Heart right ventricle (tissue), 16 donors: ENCODE data around the gene ASH1L. TPM values are rescaled to one million over a fixed set of nuclear protein-coding genes. Genes with fewer than 3 reads are reported as not detected.

ENCODE experiments used
- ATAC-seq, 8 donors: fragments of 200-7000 bp; cut with Tn5 transposase; one replicate each; pipeline ENCODE4 v1.9.1; 2020; ENCODE audit warnings: mild to moderate bottlenecking in 8 of 8, moderate library complexity in 8 of 8, moderate number of reproducible peaks in 1 of 8
- DNase-seq, 2 donors: peaks; one replicate each; pipeline ENCODE4 v3.0.0-alpha.2; 2020
- H3K27ac ChIP-seq, 10 donors: fragments of 200-600 bp; sonication (generic) in 2 of 10; one replicate each; pipeline versions ENCODE4 v1.5.0 to v1.8.0; 2020 to 2022; ENCODE audit warnings: mild to moderate bottlenecking in 3 of 10
- H3K27me3 ChIP-seq, 7 donors: fragments of 200-600 bp; one replicate each; pipeline ENCODE4 v1.8.0; 2021 to 2022; ENCODE audit warnings: mild to moderate bottlenecking in 2 of 7
- H3K36me3 ChIP-seq, 9 donors: fragments of 200-600 bp; sonication (generic) in 1 of 9; one replicate each; pipeline versions ENCODE4 v1.5.0 to v1.8.0; 2020 to 2022; ENCODE audit warnings: mild to moderate bottlenecking in 2 of 9
- H3K4me1 ChIP-seq, 9 donors: fragments of 200-600 bp; sonication (generic) in 1 of 9; one replicate each; pipeline versions ENCODE4 v1.5.0 to v1.8.0; 2020 to 2022; ENCODE audit warnings: mild to moderate bottlenecking in 4 of 9
- H3K4me3 ChIP-seq, 10 donors: fragments of 200-600 bp; sonication (generic) in 2 of 10; one replicate each; pipeline versions ENCODE4 v1.5.0 to v1.8.0; 2020 to 2022; ENCODE audit warnings: mild to moderate bottlenecking in 7 of 10, moderate library complexity in 2 of 10
- H3K9me3 ChIP-seq, 11 donors: fragments of 200-600 bp in 10 of 11; sonication (generic) in 2 of 11; one replicate each; pipeline versions ENCODE4 v1.5.0 to v1.8.0; 2013 to 2022; ENCODE audit warnings: mild to moderate bottlenecking in 2 of 11, control low read depth in 1 of 11, moderate library complexity in 1 of 11
- WGBS, 2 donors: extraction: QIAGEN DNeasy Blood & Tissue Kit; methylation state at CpG; one replicate each; pipeline ENCODE4 v1.1.7; 2013; ENCODE audit warnings: inconsistent platforms in 1 of 2; 5-methylcytosine and 5-hydroxymethylcytosine counted together
- intact Hi-C, 10 donors: fragments of 100-400 bp; cut with DNase I; formaldehyde crosslinking; loops; one replicate each; pipeline versions ENCODE4 v1.11.1 to v1.14.2; 2022
- polyA plus RNA-seq, 2 donors: library from polyadenylated mRNA; stranded (reverse); fragments of 200-250 nt; gene quantifications; one replicate each; pipeline ENCODE4 v1.2.3, GENCODE V29; 2013
- total RNA-seq, 10 donors: library from RNA; stranded (reverse); fragmentation: NEBNext Ultra II Directional in 3 of 10; extraction: Animal tissue kit (Norgen Biotek cat#: 25700) in 3 of 10; gene quantifications; one replicate each; pipeline versions ENCODE4 v1.2.1 to v1.2.4, GENCODE V29; 2021 to 2023
- TF ChIP-seq, protein P1 (sequence below), 9 donors: fragments of 200-600 bp; sonication (generic) in 2 of 9; IDR thresholded peaks; one replicate each; pipeline versions ENCODE4 v1.5.0 to v1.8.0; 2021 to 2022; ENCODE audit warnings: antibody characterized with exemption in 9 of 9, mild to moderate bottlenecking in 5 of 9, moderate library complexity in 1 of 9
- donor health status: Arrhythmogenic right ventricular cardiomyopathy.
- donor health status: ischemic (EF 13 %, LVEDD 7.1; RV severe dilation, severe dysfunction).
- donor health status: healthy with polysubstance abuse.
- donor health status: DM: no; HTN: yes; CAD: no.
- donor health status: DM: no; HTN: no; CAD: no.
- donor health status: ischemic (EF 25% LVEDD 6.9; RV normal size, moderate dysfunction).
- donor health status: ischemic (EF 25% LVEDD 5.7; RV mildly dilated, moderate dysfunction).
- donor health status: healthy.
- donor health status: DM: yes; HTN: yes; CAD: no.
- donor health status: Ischemic cardiomyopathy.
- donor health status: ischemic (EF 35%, LVEDD 5.7; RV mildly dilated, moderate dysfunction).
- donor health status: nonischemic (EF 11% LVEDD 7.7; RV severe dilation, severe dysfunction).
- donor health status: DM: yes; HTN: yes; CAD: no.
- donor health status: PGD.
- donor health status: ischemic (EF 29% LVEDD 5.4; RV normal size, mild dysfunction).
- donor health status: nonischemic (EF 23%, LVEDD 6.1; RV moderate dilation, normal function).

ASH1L gene
- total and polyA plus RNA-seq, 12 donors = 5.1 to 56.8 (median 47.3) TPM

DNA sequence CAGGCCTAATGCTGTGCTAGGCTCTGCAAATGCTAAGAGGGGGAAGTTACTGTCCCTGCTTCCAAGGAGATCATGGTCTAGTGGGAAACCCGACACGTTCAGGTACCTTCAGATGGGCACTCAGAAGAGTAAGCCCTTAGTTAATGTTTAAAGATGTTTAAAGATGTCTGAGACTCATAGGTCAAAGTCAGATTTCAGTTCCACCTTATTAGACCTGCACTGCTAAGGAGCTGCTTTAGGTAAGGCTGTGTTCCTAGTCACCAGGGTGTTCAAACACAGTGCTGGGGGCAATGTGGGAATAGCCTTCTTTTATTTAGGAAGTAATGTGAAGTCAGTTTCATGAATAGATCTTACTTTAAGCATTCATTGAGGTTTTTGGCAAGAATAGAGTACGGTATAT, 245.7 kb downstream of the ASH1L start:
- TF ChIP-seq, protein P1, sequence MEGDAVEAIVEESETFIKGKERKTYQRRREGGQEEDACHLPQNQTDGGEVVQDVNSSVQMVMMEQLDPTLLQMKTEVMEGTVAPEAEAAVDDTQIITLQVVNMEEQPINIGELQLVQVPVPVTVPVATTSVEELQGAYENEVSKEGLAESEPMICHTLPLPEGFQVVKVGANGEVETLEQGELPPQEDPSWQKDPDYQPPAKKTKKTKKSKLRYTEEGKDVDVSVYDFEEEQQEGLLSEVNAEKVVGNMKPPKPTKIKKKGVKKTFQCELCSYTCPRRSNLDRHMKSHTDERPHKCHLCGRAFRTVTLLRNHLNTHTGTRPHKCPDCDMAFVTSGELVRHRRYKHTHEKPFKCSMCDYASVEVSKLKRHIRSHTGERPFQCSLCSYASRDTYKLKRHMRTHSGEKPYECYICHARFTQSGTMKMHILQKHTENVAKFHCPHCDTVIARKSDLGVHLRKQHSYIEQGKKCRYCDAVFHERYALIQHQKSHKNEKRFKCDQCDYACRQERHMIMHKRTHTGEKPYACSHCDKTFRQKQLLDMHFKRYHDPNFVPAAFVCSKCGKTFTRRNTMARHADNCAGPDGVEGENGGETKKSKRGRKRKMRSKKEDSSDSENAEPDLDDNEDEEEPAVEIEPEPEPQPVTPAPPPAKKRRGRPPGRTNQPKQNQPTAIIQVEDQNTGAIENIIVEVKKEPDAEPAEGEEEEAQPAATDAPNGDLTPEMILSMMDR (IDR thresholded peaks at IDR 0.05) = no peak
- Histone ChIP-seq H3K27me3 (no peaks in the 10 kb centered on the region), H3K4me1 (peaks cover 4 to 29% (median 20%) of the 10 kb centered on the region in 9 donors), H3K36me3 (peaks cover 0 to 78% (median 6%) of the 10 kb centered on the region in 9 donors), H3K9me3 (no peaks in the 10 kb centered on the region), H3K27ac (no peak overlapping the region), H3K4me3 (no peak overlapping the region)
- WGBS, 2 donors = 94% methylated on average over 3 of the region's 3 CpGs
- DNase-seq = no peak
- intact Hi-C loops = no loop called here
- no peak for ATAC-seq

DNA sequence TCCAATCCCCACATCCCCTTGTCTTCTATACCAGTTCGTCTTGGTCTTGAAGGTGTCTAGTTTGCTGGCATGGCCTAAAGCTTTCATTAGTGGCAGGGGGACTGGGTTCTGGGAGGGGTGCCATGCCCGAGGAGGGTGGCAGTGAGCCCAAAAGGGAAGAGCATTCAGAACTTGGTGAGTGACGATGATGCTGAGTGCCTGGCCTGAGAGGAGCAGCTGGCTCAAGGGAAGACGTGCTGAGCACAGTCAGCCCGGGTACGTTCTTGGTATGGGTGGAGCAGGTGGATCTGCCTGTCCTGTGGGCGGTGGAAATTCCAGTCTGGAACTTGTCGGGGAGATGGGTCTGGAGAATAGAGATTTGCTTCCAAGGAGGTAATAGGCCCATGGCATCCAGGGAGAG, 249.3 kb downstream of the ASH1L start:
- no peak for ATAC-seq
- Histone ChIP-seq H3K9me3 (no peaks in the 10 kb centered on the region), H3K36me3 (peaks cover 0 to 83% (median 6%) of the 10 kb centered on the region in 9 donors), H3K27ac (no peak overlapping the region), H3K4me3 (no peak overlapping the region), H3K27me3 (no peaks in the 10 kb centered on the region), H3K4me1 (peaks cover 0 to 30% (median 27%) of the 10 kb centered on the region in 9 donors)
- TF ChIP-seq, protein P1 (IDR thresholded peaks at IDR 0.05) = no peak
- intact Hi-C loops = no loop called here
- no peak for DNase-seq
- 59 to 65% methylated on average over 8 of the region's 8 CpGs for WGBS, 2 donors

DNA sequence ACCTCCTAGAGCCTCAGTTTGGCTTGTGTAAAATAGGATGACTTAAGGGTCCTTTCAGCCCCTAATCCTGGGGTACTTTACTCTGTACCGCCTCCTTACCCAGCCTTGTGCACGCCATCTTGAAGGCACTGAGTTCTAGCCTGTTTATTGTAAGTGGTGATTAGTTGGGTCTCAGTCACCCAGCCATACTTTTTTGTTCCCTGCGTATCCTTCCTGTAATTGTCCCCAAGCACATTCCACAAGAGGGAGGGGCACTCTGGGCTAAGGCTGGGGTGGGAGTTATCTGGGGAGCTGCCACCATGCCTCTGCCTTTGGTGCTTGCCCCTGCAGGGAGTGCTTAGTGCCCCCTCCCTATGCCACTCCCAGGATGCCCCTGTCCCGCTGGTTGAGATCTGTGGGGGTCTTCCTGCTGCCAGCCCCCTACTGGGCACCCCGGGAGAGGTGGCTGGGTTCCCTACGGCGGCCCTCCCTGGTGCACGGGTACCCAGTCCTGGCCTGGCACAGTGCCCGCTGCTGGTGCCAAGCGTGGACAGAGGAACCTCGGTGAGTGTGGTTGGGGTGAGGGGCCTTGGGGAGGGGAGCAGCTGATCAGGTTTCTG, 253.1 kb downstream of the ASH1L start:
- H3K9me3 ChIP-seq = no peaks in the 10 kb centered on the region
- peaks cover 0 to 46% (median 0%) of the 10 kb centered on the region in 9 donors for H3K36me3 ChIP-seq
- H3K27ac ChIP-seq = peak overlapping the region; percentile 74 to 97 (median 92)
- H3K4me1 ChIP-seq = peaks cover 0 to 40% (median 36%) of the 10 kb centered on the region in 9 donors
- no peaks in the 10 kb centered on the region for H3K27me3 ChIP-seq
- peak overlapping the region; percentile 53 to 99 (median 81) for H3K4me3 ChIP-seq
- TF ChIP-seq, protein P1 (IDR thresholded peaks at IDR 0.05) = no peak
- intact Hi-C loops = loop anchor here in 5 of 10 donors (1.0 to 5.0 kb wide), 4 partner anchors 32 to 37 kb away; partner anchors contain the start of genes CLK2 (in 3 of the 5) and HCN3 (in 2 of the 5)
- DNase-seq (peak; percentile 29 to 52), ATAC-seq (peak; percentile 3 to 56 (median 30))
- 10 to 16% methylated on average over 11 of the region's 11 CpGs for WGBS, 2 donors

DNA sequence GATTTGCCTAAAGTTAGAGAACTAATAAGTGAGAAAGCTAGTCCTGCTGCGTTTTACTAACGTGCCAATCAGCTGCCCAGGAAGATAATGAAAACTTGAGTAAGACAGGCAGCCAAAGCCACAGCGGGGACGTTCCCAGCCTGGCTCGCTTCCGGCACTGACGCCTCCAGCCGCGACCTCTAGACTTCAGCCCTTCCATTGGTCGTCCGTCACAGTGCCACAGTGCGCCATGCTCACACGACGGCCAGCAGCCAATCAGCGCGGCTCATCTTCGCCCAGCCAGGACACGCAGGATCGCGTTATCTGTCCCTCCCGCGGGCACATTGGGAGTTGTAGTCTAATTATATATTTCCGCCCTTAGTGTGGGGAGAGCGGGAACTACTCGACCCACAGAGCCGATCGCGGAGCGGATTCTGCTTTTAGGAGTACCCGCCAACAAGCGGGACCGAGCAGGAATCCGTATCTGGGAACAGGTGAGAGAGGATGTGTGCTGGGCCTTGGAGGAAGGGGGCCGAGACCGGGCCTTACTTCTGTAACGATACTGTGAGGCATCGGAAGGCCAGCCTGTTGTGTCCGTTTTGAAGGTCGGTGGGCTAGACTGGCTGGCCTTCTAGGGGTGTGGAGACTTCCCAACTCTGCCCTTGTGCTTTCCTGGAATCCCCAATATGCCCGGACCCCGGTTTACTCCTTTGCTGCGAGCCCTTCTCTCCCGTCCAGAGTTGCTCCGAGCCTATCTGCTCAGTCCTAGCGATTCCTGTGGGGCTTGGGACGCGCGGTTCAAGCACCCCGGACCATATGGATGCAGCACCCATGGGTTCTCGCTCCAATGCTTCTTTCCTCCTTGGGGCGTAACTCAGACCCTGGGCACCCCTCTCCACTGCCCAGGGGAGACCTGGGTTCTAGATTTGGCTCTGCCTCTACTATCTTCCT, 253.8 kb downstream of the ASH1L start, which contains the start of gene FDPS:
FDPS (plus strand) TSS at position 374 of the 930 bp plus-strand sequence. CDS start 924 bp downstream, outside the sequence.
- TF ChIP-seq, protein P1 (IDR thresholded peaks at IDR 0.05) = peak in 3 of 9 donors; percentile 3 to 26 (median 19)
- Histone ChIP-seq H3K9me3 (no peaks in the 10 kb centered on the region), H3K27ac (peak within 1 kb of the TSS; percentile 74 to 97 (median 92)), H3K4me3 (peak within 1 kb of the TSS; percentile 53 to 99 (median 81)), H3K27me3 (no peaks in the 10 kb centered on the region), H3K4me1 (peaks cover 0 to 40% (median 36%) of the 10 kb centered on the region in 9 donors), H3K36me3 (peaks cover 0 to 38% (median 0%) of the 10 kb centered on the region in 9 donors)
- WGBS, 2 donors = 0% methylated on average over 51 of the region's 51 CpGs
- DNase-seq = peak; percentile 98 to 99
- peak; percentile 99 to 100 (median 99) for ATAC-seq
- intact Hi-C loops = loop anchor here in 5 of 10 donors (1.0 to 5.0 kb wide), 6 partner anchors 16 to 53 kb away; partner anchors contain the start of genes CLK2 (in 3 of the 5), HCN3 (in 2 of the 5) and ENTREP3 (in 1 of the 5)
